ENCODE measurements around the gene SAGE1.

- no peak for TF ChIP-seq FOXP1 (CRISPR knock-in tag; IDR thresholded peaks at IDR 0.05; ENCODE audit: borderline replicate concordance)
- no peak for TF ChIP-seq ZNF263 (CRISPR knock-in tag; IDR thresholded peaks at IDR 0.05; ENCODE audit: low read depth)
- TF ChIP-seq ATF2 (CRISPR knock-in tag; IDR thresholded peaks at IDR 0.05; ENCODE audit: borderline replicate concordance, low read depth) = no peak
- no peak for TF ChIP-seq CTCF (IDR thresholded peaks at IDR 0.05)
- no peak for TF ChIP-seq CREB1 (CRISPR knock-in tag; IDR thresholded peaks at IDR 0.05)
- TF ChIP-seq GABPB1 (CRISPR knock-in tag; IDR thresholded peaks at IDR 0.05) = no peak
- no peak for TF ChIP-seq ZNF219 (CRISPR knock-in tag; IDR thresholded peaks at IDR 0.05; ENCODE audit: borderline replicate concordance)
- no peak for TF ChIP-seq FOXP4 (CRISPR knock-in tag; IDR thresholded peaks at IDR 0.05)
- no peak for TF ChIP-seq SP1 (CRISPR knock-in tag; conservative IDR thresholded peaks at IDR 0.05)
- no peak for TF ChIP-seq ZNF138 (CRISPR knock-in tag; conservative IDR thresholded peaks at IDR 0.05)
- TF ChIP-seq AFF4 (CRISPR knock-in tag; IDR thresholded peaks at IDR 0.05; ENCODE audit: borderline replicate concordance) = no peak
These were observed 3.4 kb upstream of the SAGE1 start for GRCh38 chrX:135890087-135890585.

Data from WTC11 (cell line).